IMR-90 (cell line): ENCODE data around the gene MTCL1.

Experiments used
- CHD1 ChIP-seq: IDR thresholded peaks from 2 replicates; pipeline ENCODE4 v1.6.1; 2012; ENCODE audit warnings: low read depth, low read length, improper control_type of control experiment
- CTCF ChIP-seq: conservative IDR thresholded peaks from 2 replicates; pipeline ENCODE4 v1.5.1; 2012; ENCODE audit warnings: mild to moderate bottlenecking, low read depth, low read length, improper control_type of control experiment
- ELK1 ChIP-seq: fragments of 150-350 bp; IDR thresholded peaks from 2 replicates; pipeline ENCODE4 v1.6.1; 2016; ENCODE audit warnings: low read depth, mild to moderate bottlenecking, low read length, moderate library complexity, borderline replicate concordance
- MXI1 ChIP-seq: IDR thresholded peaks from 2 replicates; pipeline ENCODE4 v1.6.1; 2012; ENCODE audit warnings: low read depth, mild to moderate bottlenecking, low read length, moderate library complexity, borderline replicate concordance
- POLR2A ChIP-seq: IDR thresholded peaks from 2 replicates; pipeline ENCODE4 v1.6.1; 2012; ENCODE audit warnings: mild to moderate bottlenecking, low read depth, low read length
- RAD21 ChIP-seq: IDR thresholded peaks from 2 replicates; pipeline ENCODE4 v1.6.1; 2012; ENCODE audit warnings: low read length, improper control_type of control experiment
- RCOR1 ChIP-seq: IDR thresholded peaks from 2 replicates; pipeline ENCODE4 v1.6.1; 2012; ENCODE audit warnings: mild to moderate bottlenecking, low read length, improper control_type of control experiment; ENCODE audit not compliant: insufficient replicate concordance
- SMC3 ChIP-seq: fragments of 150-350 bp; IDR thresholded peaks from 2 replicates; pipeline ENCODE4 v1.6.1; 2016; ENCODE audit warnings: low read depth, mild to moderate bottlenecking, antibody characterized with exemption, low read length, moderate library complexity
- USF2 ChIP-seq: fragments of 150-350 bp; IDR thresholded peaks from 2 replicates; pipeline ENCODE4 v1.6.1; 2017; ENCODE audit warnings: mild to moderate bottlenecking, antibody characterized with exemption, low read length, low read depth

GRCh38 chr18:8756571-8756970 lies 51.2 kb downstream of the MTCL1 start:
- no peak for TF ChIP-seq RAD21
- TF ChIP-seq POLR2A: no peak
- TF ChIP-seq CTCF: no peak
- no peak for TF ChIP-seq USF2
- TF ChIP-seq CHD1: no peak
- TF ChIP-seq RCOR1: no peak
- no peak for TF ChIP-seq ELK1
- no peak for TF ChIP-seq SMC3
- TF ChIP-seq MXI1: no peak
